Esophagus muscularis mucosa (tissue), 3 donors: Measurements from ENCODE around the gene KLHL24.

Experiments
- CTCF ChIP-seq, 3 experiments: fragments of 200-600 bp in 2 of 3; fragments of 450-650 bp in 1 of 3; sonication (generic) in 2 of 3; IDR thresholded peaks; one replicate each; pipeline ENCODE4 v1.5.1; 2017 to 2019; ENCODE audit warnings: antibody characterized with exemption in 3 of 3, mild to moderate bottlenecking in 2 of 3, moderate library complexity in 1 of 3
- POLR2AphosphoS5 ChIP-seq, 2 donors: sonication (generic); formaldehyde crosslinking; IDR thresholded peaks; one replicate each; pipeline ENCODE4 v1.6.1; 2017; ENCODE audit warnings: antibody characterized with exemption in 2 of 2

GRCh38 chr3:183635431-183636220 is at the start of gene KLHL24:
- TF ChIP-seq CTCF (IDR thresholded peaks at IDR 0.05): peak in 1 of 3 experiments; percentile 9
- TF ChIP-seq POLR2AphosphoS5 (IDR thresholded peaks at IDR 0.05): peak; percentile 100
